Cardiac fibroblast (primary cell): ENCODE measurements around the gene ZNF366.
A peak's percentile ranks its signal among the peaks of the same experiment; 100 is the strongest.
"Not testable (repeated sequence)": the region's sequence is repeated elsewhere in the genome, so short reads cannot be mapped to it uniquely, and the experiment has no call there.

Experiments
- DNase-seq, 2 donors: peaks; one replicate each; pipeline versions ENCODE4 v3.0.0 to v3.0.0-alpha.2; 2010; ENCODE audit warnings: low read depth in 2 of 2
- H3K4me3 ChIP-seq, 2 donors: replicated peaks in 1 of 2; 1 replicate in 1 of 2; 2 replicates in 1 of 2; pipeline ENCODE4 v1.5.1; 2011; ENCODE audit warnings: low read depth in 2 of 2, low read length in 2 of 2, mild to moderate bottlenecking in 2 of 2, moderate library complexity in 1 of 2
- CTCF ChIP-seq: IDR thresholded peaks from one replicate; pipeline ENCODE4 v1.5.1; 2011; ENCODE audit warnings: low read depth, mild to moderate bottlenecking, low read length, inconsistent platforms

ZNF366 gene

DNA sequence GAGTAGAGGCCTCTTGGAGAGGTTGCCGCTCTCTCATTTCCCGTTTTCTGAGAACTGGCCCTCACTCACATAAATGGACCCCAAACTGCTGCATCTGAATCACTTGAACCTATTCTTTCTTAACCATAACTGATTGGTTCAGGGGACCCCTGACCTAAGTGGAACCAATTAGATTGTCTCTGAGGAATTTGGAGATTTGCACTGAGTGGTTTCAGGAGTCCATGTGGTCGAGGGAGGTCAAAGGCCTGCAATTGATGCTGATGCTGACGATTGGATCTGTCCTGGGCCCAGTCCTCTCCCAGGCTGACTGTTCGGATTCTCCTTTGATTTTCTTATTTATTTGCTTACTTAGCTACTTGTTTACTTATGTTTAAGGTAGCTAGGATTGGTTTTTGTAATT lies 99.1 kb downstream of the ZNF366 start:
- no peak for DNase-seq
- H3K4me3 ChIP-seq, result no peak overlapping the region
- no peak for TF ChIP-seq CTCF

DNA sequence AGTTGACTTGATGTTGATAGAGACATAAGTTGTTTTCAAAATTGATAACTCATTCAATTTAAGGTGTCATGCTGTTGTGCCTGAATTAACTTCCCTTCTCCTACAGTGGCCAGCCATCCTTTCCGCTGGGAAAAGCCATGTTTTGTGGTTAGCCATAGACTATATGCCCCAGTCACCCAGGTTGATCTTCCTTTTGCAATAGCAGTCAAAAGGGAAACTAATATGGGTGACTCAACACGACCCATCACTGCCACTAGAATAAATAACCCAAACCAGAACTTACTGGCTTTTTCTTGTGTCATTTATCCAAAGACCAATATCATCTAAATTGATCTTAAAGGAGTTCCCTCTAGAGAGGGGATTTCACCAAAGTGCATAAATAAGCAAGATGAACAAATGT lies 99.7 kb downstream of the ZNF366 start:
- DNase-seq, result peak in 1 of 2 donors; percentile 43
- TF ChIP-seq CTCF, result no peak
- no peak overlapping the region for H3K4me3 ChIP-seq

- no peak overlapping the region for H3K4me3 ChIP-seq
- no peak for TF ChIP-seq CTCF
- DNase-seq, result no peak
These were observed 100.1 kb downstream of the ZNF366 start for GRCh38 chr5:72407078-72407477.

DNA sequence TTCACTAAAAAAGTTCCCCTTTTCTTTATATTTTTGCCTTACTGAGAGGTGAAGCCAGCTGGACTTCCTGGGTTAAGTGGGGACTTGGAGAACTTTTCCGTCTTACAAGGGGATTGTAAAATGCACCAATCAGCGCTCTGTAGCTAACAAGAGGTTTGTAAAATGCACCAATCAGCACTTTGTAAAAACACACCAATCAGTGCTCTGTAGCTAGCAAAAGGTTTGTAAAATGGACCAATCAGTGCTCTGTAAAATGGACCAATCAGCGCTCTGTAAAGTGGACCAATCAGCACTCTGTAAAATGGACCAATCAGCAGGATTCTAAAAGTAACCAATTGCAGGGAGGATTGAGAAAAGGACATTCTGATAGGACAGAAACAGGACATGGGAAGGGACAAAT lies 102.4 kb downstream of the ZNF366 start:
- H3K4me3 ChIP-seq, DNase-seq: not testable (repeated sequence)

- peak; percentile 31 to 48 for DNase-seq
These were observed 104.1 kb downstream of the ZNF366 start for GRCh38 chr5:72402959-72403628.

GRCh38 chr5:72402381-72402890 lies 104.8 kb downstream of the ZNF366 start:
- DNase-seq, result peak in 1 of 2 donors; percentile 57
- TF ChIP-seq CTCF, result no peak
- H3K4me3 ChIP-seq, result no peak overlapping the region

More at GRCh38 chr5:72402959-72403628, 104.1 kb downstream of the ZNF366 start:
- peak; percentile 54 for TF ChIP-seq CTCF
- no peak overlapping the region for H3K4me3 ChIP-seq

DNA sequence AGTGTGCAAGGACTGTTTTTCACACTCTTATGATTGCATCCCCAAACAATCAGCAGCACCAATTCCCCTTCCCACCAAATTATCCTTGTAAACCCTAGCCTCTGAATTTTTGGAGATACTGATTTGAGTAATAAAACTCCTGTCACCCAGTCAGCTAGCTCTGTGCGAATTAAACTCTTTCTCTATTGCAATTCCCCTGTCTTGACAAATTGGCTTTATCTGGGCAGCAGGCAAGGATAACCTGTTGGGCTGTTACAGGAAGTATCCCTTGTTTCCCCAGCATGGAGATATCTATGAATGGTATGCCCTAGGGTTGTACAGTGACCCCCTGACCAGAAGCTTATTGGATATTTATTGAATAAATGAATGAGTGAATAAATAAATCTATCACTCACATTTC lies 106.3 kb downstream of the ZNF366 start:
- H3K4me3 ChIP-seq, result no peak overlapping the region

More for the DNA sequence above, 106.3 kb downstream of the ZNF366 start:
- DNase-seq, result no peak
- no peak for TF ChIP-seq CTCF
